ENCODE results near the gene TAMALIN.

Gene TAMALIN

DNA sequence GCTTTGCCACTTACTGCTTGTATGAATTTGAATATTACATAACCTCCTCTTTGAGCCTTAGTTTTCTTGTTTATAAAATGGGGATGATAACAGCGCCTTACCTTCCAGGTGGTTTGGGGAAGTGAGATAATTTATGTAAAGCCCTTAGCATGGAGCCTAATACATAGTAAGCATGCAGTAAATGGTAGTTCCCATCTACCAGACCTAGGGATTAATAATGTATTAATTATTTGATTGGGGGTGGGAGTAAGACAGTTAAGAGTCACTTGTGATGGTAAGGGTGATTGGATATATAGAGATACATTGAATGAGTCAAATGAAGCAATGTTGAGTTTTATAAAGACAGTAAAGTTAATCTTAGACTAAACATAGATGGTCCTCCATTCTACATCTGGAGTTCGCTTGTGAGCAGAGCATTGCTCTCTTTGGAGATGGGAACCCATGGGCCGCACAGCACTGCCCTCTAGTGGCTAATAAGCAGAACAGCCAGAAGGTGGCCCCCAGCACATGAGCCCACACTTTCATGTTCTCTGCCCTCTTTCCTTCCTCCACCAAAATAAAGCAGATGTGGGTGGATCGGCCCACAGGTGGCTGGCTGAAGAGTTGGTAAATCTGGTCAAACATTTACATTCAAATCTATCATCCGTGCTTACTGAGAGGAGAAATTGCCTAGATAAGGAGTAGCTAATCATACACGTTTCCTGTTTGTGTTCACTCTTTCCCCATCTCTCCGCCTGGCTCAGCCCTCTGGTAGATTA lies 26.5 kb upstream of the TAMALIN start:
- in situ Hi-C loops (cut with MboI; ENCODE audit: low pct_unique_long_range_greater_than_20kb, low sequenced_read_pairs, unreplicated experiment) = no loop called here
- DNase-seq (ENCODE audit: low spot score) = peak; percentile 83
- TF ChIP-seq, protein P1, sequence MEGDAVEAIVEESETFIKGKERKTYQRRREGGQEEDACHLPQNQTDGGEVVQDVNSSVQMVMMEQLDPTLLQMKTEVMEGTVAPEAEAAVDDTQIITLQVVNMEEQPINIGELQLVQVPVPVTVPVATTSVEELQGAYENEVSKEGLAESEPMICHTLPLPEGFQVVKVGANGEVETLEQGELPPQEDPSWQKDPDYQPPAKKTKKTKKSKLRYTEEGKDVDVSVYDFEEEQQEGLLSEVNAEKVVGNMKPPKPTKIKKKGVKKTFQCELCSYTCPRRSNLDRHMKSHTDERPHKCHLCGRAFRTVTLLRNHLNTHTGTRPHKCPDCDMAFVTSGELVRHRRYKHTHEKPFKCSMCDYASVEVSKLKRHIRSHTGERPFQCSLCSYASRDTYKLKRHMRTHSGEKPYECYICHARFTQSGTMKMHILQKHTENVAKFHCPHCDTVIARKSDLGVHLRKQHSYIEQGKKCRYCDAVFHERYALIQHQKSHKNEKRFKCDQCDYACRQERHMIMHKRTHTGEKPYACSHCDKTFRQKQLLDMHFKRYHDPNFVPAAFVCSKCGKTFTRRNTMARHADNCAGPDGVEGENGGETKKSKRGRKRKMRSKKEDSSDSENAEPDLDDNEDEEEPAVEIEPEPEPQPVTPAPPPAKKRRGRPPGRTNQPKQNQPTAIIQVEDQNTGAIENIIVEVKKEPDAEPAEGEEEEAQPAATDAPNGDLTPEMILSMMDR (IDR thresholded peaks at IDR 0.05; ENCODE audit: extremely low read depth, insufficient read depth, missing control alignments) = peak; percentile 96

DNA sequence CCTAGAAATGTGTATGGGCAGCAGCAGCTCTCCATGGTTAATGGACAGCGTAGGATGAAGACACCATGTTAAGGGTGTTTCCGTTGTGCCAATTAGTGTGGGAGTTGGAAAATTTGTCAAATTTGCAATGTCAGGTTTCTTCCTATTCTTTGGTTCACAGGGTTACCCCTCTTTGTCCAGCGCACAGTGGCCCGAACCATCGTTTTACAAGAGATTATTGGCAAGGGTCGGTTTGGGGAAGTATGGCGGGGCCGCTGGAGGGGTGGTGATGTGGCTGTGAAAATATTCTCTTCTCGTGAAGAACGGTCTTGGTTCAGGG lies 26.0 kb upstream of the TAMALIN start:
- DNase-seq (ENCODE audit: low spot score) = no peak
- in situ Hi-C loops (cut with MboI; ENCODE audit: low pct_unique_long_range_greater_than_20kb, low sequenced_read_pairs, unreplicated experiment) = no loop called here
- TF ChIP-seq, protein P1 (IDR thresholded peaks at IDR 0.05; ENCODE audit: extremely low read depth, insufficient read depth, missing control alignments) = no peak

DNA sequence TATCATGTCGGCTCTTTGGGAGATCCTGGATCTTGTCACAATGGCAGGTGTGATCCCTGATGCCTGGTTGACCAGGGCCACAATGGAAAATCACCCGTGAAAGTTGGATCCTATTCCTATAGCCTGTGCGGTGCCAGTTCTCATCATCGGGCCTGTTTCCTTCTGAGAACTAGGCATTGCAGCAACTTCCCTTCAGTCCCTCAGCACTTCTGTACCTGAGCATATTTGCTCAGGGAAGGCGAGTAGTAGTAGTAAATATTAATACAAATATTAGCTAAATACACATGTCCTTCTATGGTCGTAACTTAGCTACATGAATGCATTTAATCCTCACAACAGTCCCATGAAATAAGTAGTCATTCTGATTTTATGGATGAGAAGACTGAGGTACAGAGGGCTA lies 22.1 kb upstream of the TAMALIN start:
- TF ChIP-seq, protein P1 (IDR thresholded peaks at IDR 0.05; ENCODE audit: extremely low read depth, insufficient read depth, missing control alignments) = no peak
- in situ Hi-C loops (cut with MboI; ENCODE audit: low pct_unique_long_range_greater_than_20kb, low sequenced_read_pairs, unreplicated experiment) = no loop called here
- DNase-seq (ENCODE audit: low spot score) = no peak

DNA sequence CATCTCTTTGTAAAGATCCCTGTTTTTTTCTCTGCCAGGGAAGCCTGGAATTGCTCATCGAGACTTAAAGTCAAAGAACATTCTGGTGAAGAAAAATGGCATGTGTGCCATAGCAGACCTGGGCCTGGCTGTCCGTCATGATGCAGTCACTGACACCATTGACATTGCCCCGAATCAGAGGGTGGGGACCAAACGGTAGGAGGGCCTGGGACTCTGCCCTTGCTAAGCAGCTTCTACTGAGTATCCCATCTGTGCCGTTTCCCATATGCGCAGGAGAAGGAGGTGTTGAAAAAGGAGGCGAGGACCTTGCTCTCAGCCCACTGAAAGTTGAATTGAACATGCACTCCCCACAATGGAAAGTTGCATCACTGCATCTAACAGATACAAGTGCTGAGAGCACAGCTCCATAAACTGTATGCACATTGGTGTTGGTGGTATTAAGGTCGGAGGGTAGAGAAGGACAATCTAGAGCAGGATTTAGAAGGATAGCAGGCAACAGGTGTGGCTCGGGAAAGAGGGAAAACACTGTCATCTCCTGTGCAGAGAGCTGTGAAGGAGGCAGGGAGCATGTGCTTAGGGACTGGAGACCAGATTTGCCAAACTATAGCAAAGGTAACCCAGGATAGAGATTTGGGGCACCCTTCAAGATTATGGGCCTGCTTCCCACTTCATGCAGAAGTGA lies 21.5 kb upstream of the TAMALIN start:
- in situ Hi-C loops (cut with MboI; ENCODE audit: low pct_unique_long_range_greater_than_20kb, low sequenced_read_pairs, unreplicated experiment) = no loop called here
- DNase-seq (ENCODE audit: low spot score) = no peak
- TF ChIP-seq, protein P1 (IDR thresholded peaks at IDR 0.05; ENCODE audit: extremely low read depth, insufficient read depth, missing control alignments) = no peak

DNA sequence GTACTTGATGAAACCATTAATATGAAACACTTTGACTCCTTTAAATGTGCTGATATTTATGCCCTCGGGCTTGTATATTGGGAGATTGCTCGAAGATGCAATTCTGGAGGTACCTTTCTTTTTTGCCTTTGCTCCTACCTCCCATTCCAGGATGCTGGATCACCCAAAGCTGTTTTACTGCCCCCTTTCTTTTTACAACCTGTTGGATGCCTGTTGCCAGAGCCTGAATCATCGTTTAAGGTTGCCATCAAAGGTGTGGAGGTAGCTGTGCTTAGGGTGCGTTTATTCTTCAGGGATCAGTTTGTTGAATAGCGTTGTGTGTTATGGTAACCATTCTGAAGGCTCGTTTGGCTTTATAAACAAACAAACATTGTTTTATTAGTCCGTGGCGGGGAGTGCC lies 19.9 kb upstream of the TAMALIN start:
- no peak for DNase-seq (ENCODE audit: low spot score)
- in situ Hi-C loops (cut with MboI; ENCODE audit: low pct_unique_long_range_greater_than_20kb, low sequenced_read_pairs, unreplicated experiment) = no loop called here
- TF ChIP-seq, protein P1 (IDR thresholded peaks at IDR 0.05; ENCODE audit: extremely low read depth, insufficient read depth, missing control alignments) = no peak

DNA sequence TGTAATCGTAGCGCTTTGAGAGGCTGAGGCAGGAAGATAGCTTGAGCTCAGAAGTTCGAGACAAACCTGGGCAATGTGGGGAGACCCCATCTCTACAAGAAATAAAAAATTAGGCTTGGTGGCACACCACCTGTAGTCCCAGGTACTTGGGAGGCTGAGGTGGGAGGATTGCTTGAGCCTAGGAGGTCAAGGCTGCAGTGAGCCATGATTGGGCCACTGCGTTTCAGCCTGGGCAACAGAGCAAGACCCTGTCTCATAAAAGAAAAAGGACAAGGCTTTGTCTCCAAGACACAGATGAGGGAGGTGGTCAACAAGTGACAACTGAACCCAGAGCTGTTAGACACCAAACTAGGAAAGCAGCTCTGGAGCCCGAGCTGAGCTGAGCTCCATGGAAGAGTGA lies 14.5 kb upstream of the TAMALIN start:
- in situ Hi-C loops (cut with MboI; ENCODE audit: low pct_unique_long_range_greater_than_20kb, low sequenced_read_pairs, unreplicated experiment) = no loop called here
- DNase-seq (ENCODE audit: low spot score) = no peak
- TF ChIP-seq, protein P1 (IDR thresholded peaks at IDR 0.05; ENCODE audit: extremely low read depth, insufficient read depth, missing control alignments) = no peak
